GM21529 (cell line): ENCODE measurements around the gene SNED1.
"Not testable (repeated sequence)": the region's sequence is repeated elsewhere in the genome, so short reads cannot be mapped to it uniquely, and the experiment has no call there.

ENCODE experiments used
- ATAC-seq: cut with Tn5 transposase; IDR thresholded peaks from one replicate; pipeline ENCODE4 v1.9.1; 2021; ENCODE audit not compliant: unreplicated experiment

SNED1 gene

GRCh38 chr2:241081643-241082340 lies 83.4 kb downstream of the SNED1 start:
- no peak for ATAC-seq

- no peak for ATAC-seq
These were observed 84.1 kb downstream of the SNED1 start for GRCh38 chr2:241082341-241083090.

- ATAC-seq = no peak
These were observed 84.6 kb downstream of the SNED1 start for GRCh38 chr2:241083091-241083415.

DNA sequence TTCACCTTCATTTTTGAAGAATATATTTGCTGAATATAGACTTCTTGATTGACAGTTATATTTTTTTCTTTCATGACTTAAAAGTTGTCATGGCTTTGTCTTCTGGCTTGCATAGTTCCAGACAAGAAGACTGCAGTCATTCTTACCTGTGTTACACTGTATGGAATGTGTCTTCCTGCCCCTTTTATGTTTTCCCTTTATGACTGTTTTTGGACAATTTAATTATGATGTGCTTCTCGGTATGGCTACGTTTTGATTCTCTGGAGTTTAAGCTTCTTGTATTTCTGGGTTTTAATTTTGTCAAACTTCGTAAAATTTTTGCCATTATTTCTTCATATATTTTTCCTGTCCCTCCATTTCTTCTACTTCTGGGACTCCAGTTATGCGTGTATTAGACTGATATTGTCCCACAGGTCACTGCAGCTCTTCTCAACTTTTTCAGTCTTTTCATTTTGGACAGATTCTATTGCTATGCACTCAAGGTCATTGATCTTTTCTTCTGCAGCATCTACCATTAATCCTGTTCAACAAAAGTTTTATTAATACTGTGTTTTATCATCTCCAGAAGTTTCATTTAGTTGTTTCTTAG lies 86.5 kb downstream of the SNED1 start:
- no peak for ATAC-seq

DNA sequence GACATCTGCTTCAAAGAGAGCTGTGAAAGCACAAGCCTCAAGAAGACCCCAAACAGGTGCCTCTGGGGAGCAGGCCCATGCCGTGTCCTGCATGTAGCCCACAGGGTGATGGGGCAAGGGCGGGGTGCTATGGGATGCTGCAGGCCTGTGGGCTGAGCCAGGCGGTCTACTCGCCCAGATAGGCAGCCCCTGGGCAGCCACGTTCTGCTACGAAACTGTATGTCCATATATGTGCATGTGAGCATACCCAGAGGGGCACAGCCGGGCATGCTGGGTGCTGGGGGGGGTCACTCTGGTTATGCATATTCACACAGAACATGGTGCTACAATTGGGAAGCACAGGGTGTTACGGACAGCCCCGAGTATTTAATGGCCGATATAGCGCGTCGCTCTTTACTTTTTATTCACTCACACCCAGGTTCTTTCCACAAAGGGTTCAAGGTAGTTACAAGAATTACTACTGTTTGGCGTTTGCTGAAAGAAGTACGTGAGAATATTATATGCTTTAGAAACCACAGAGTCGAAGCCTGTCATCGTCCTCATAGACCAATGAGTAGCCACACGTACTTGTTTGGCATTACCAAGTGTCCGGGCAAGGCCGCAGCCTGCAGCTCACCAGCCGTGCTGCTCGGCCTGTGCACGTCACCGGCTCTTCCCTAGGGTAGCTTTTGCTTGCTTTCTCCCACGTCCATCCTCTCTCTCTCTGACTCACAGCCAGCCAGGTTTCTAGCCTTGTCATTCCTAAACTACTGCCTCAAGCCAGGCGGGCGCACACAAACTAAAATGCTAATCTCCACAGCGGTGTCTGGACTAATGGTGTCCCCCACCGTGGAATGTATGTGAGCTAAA lies 89.2 kb downstream of the SNED1 start:
- peak; percentile 86 for ATAC-seq

DNA sequence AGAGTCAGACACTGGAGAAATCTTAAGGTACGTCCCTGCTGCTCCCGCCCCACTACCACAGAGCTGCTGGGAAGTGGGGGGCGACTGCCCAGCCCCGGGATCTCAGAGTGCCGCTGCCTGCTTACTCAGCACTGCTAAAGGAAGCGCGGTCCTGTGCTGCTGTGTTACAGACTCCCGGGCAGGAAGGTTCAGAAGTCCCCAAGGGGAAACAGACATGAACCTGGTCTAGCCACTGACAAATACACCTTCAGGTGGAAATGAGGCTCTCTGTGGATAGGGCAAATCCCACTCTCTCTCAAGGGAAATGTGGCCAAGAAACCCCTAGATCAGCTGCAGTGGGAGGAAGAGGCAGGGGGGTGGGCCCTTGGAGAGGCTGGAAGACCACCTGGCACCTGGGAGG lies 90.0 kb downstream of the SNED1 start:
- ATAC-seq = peak; percentile 53

- ATAC-seq = no peak
These were observed 90.6 kb downstream of the SNED1 start for GRCh38 chr2:241088791-241089732.

- no peak for ATAC-seq
These were observed 92.8 kb downstream of the SNED1 start for GRCh38 chr2:241091201-241091600.

GRCh38 chr2:241091734-241092445 lies 93.5 kb downstream of the SNED1 start:
- no peak for ATAC-seq

GRCh38 chr2:241092677-241093076 lies 94.3 kb downstream of the SNED1 start:
- no peak for ATAC-seq

DNA sequence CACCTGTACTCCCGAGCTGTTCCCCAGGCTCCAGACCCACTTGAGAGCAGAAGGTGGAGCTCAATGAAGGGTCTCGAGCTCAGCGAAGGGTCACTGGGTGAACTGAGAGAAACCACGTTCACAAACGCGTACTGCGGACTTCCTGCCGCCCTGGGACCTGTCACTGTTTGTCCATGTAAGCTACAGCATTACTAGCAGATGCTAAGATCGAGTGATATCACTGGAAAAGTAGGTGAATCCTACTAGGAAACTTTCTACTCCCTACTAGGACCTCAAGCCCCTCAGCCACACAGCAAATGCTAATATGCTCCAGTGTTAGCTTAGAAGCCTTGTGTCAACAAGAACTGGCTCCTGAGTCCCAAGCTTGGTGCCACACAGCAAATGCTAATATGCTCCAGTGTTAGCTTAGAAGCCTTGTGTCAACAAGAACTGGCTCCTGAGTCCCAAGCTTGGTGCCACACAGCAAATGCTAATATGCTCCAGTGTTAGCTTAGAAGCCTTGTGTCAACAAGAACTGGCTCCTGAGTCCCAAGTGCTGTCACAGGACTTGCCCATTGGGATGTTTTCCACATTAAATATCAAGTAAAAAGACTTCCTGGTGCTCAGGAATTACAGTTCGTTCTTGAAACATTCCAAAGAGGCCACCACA lies 94.8 kb downstream of the SNED1 start:
- ATAC-seq = not testable (repeated sequence)

GRCh38 chr2:241094172-241094571 lies 95.8 kb downstream of the SNED1 start:
- ATAC-seq = no peak

- ATAC-seq = no peak
These were observed 96.6 kb downstream of the SNED1 start for GRCh38 chr2:241094924-241095420.

DNA sequence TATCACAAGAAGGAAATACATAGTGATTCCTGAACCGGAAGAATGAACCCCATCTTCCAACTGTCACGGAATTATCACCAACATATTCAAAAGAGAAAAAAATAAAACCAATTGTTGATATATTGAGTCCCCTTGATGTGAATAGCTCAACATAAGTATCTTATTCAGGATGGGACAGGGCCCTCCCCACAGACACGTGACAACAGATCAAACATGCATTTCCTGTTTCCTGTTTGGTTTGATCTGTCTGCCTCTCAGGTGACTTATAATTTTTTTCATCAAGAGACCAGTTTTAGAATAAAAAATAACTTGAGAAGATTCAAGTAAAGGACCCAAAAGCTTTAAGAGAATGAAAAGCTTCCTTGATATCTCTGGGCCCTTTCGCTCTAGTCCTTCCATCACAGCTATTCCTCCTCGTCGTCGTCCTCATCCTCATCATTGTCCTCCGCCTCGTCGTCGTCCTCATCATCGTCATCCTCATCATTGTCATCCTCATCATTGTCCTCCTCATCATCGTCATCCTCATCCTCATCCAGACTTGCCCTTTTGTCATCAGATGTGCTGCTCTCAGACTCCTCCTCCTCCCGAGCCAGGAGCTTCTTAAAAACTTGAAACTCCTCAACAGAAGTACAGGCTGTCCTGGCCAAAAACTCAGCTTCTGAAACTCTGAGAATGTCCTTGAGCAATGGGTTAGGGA lies 97.3 kb downstream of the SNED1 start:
- no peak for ATAC-seq

GRCh38 chr2:241096979-241097378 lies 98.6 kb downstream of the SNED1 start:
- peak; percentile 65 for ATAC-seq

GRCh38 chr2:241099246-241099645 lies 100.8 kb downstream of the SNED1 start:
- no peak for ATAC-seq

GRCh38 chr2:241102239-241102803 lies 103.9 kb downstream of the SNED1 start, which contains the start of gene MTERF4:
Gene MTERF4, minus strand, starts transcription at chr2:241102287. Its CDS starts 14 bp downstream, at chr2:241102273.
- ATAC-seq = peak; percentile 86

- no peak for ATAC-seq
These were observed 104.8 kb downstream of the SNED1 start for GRCh38 chr2:241103176-241103595.
